A549 (cell line): Measurements from ENCODE around the gene C1QTNF4. TPM values are rescaled to one million over a fixed set of nuclear protein-coding genes. Genes with fewer than 3 reads are reported as not detected.

Experiments used
- ATAC-seq, 2 experiments: fragments of 200-7000 bp in 1 of 2; fragments of >200 bp in 1 of 2; cut with Nextera tagmentation in 1 of 2; cut with Tn5 transposase in 1 of 2; 3 replicates each; pipeline versions ENCODE4 v1.8.0 to v1.9.1; 2018 to 2020; ENCODE audit warnings: mild to moderate bottlenecking in 1 of 2, moderate library complexity in 1 of 2
- CTCF ChIA-PET: fragments of 300-600 bp; sonication (Branson Sonifier 250); formaldehyde crosslinking; extraction: SDS; loops from one replicate; lab custom pipeline; 2021; ENCODE audit warnings: antibody characterized with exemption, inconsistent platforms; lab: Yijun Ruan, JAX
- POLR2A ChIA-PET: fragments of 350-600 bp; formaldehyde crosslinking; extraction: SDS; loops from one replicate; lab custom pipeline; 2021; ENCODE audit warnings: antibody characterized with exemption, inconsistent platforms; lab: Yijun Ruan, JAX
- DNase-seq, 2 experiments: peaks; one replicate each; pipeline versions ENCODE4 v3.0.0 to v3.0.0-alpha.2; 2011 to 2016; ENCODE audit warnings: low read depth in 1 of 2, low spot score in 1 of 2
- FAIRE-seq: peaks from 2 replicates; lab custom pipeline; 2011; peaks lifted over from hg19 to GRCh38; lab: Jason Lieb, UNC
- H3K27ac ChIP-seq, 2 experiments: fragments of >200 bp; sonication (Bioruptor Twin); formaldehyde crosslinking; 3 replicates each; pipeline ENCODE4 v1.5.1; 2016 to 2017
- H3K4me1 ChIP-seq: fragments of >200 bp; sonication (Bioruptor Twin); formaldehyde crosslinking; 3 replicates; pipeline ENCODE4 v1.6.1; 2016
- H3K4me2 ChIP-seq: fragments of >200 bp; sonication (Bioruptor Twin); formaldehyde crosslinking; 3 replicates; pipeline ENCODE4 v1.6.1; 2016
- H3K4me3 ChIP-seq: fragments of >200 bp; sonication (Bioruptor Twin); formaldehyde crosslinking; 3 replicates; pipeline ENCODE4 v1.5.1; 2016
- H3K9me3 ChIP-seq: fragments of >200 bp; sonication (Bioruptor Twin); formaldehyde crosslinking; 3 replicates; pipeline ENCODE4 v1.6.1; 2016
- CEBPB ChIP-seq, 2 experiments: fragments of >200 bp in 1 of 2; sonication (Bioruptor Twin) in 1 of 2; formaldehyde crosslinking in 1 of 2; IDR thresholded peaks; 2 replicates each; pipeline ENCODE4 v1.6.1; 2012 to 2016
- EP300 ChIP-seq, 2 experiments: fragments of >200 bp; sonication (Bioruptor Twin); formaldehyde crosslinking; IDR thresholded peaks; 2 replicates in 1 of 2; 3 replicates in 1 of 2; pipeline ENCODE4 v1.6.1; 2016 to 2017
- FOSB ChIP-seq: fragments of 250-450 bp; sonication (Bioruptor Pico); IDR thresholded peaks from 2 replicates; pipeline ENCODE4 v1.5.0; 2020; ENCODE audit warnings: mild to moderate bottlenecking, moderate library complexity
- FOSL2 ChIP-seq, 2 experiments: fragments of 450-650 bp in 1 of 2; fragments of >200 bp in 1 of 2; sonication (Bioruptor Twin) in 1 of 2; formaldehyde crosslinking; IDR thresholded peaks; 2 replicates each; pipeline versions ENCODE4 v1.5.0 to v1.6.1; 2016 to 2020; ENCODE audit warnings: mild to moderate bottlenecking in 1 of 2, moderate library complexity in 1 of 2
- FOXS1 ChIP-seq: fragments of 250-450 bp; sonication (Bioruptor Pico); IDR thresholded peaks from 2 replicates; pipeline ENCODE4 v1.5.0; 2020; ENCODE audit warnings: mild to moderate bottlenecking, moderate library complexity
- HEYL ChIP-seq: fragments of 250-450 bp; sonication (Bioruptor Pico); IDR thresholded peaks from 2 replicates; pipeline ENCODE4 v1.8.0; 2021; ENCODE audit warnings: mild to moderate bottlenecking, moderate library complexity
- HOXB13 ChIP-seq: fragments of 250-450 bp; sonication (Bioruptor Pico); IDR thresholded peaks from 2 replicates; pipeline ENCODE4 v1.5.0; 2020; ENCODE audit warnings: low read depth, mild to moderate bottlenecking, moderate library complexity
- JUN ChIP-seq, 2 experiments: fragments of >200 bp; sonication (Bioruptor Twin); formaldehyde crosslinking; IDR thresholded peaks; 2 replicates in 1 of 2; 3 replicates in 1 of 2; pipeline ENCODE4 v1.6.1; 2016 to 2017
- JUNB ChIP-seq: fragments of >200 bp; sonication (Bioruptor Twin); formaldehyde crosslinking; IDR thresholded peaks from 2 replicates; pipeline ENCODE4 v1.6.1; 2016
- KDM1A ChIP-seq: fragments of 200-600 bp; sonication (generic); IDR thresholded peaks from 2 replicates; pipeline ENCODE4 v1.6.1; 2016; ENCODE audit warnings: low read depth, mild to moderate bottlenecking
- NR3C1 ChIP-seq: fragments of >200 bp; sonication (Bioruptor Twin); formaldehyde crosslinking; IDR thresholded peaks from 3 replicates; pipeline ENCODE4 v1.6.1; 2017
- PHF8 ChIP-seq: fragments of 200-600 bp; sonication (generic); IDR thresholded peaks from 2 replicates; pipeline ENCODE4 v1.6.1; 2016; ENCODE audit warnings: low read depth, mild to moderate bottlenecking, antibody characterized with exemption, moderate library complexity, borderline replicate concordance
- TP53 ChIP-seq: fragments of 250-450 bp; sonication (Bioruptor Pico); IDR thresholded peaks from 2 replicates; pipeline ENCODE4 v1.5.0; 2021; ENCODE audit warnings: mild to moderate bottlenecking, moderate library complexity
- ZSCAN20 ChIP-seq: fragments of 250-450 bp; sonication (Bioruptor Pico); IDR thresholded peaks from 2 replicates; pipeline ENCODE4 v1.8.0; 2022; ENCODE audit warnings: mild to moderate bottlenecking, moderate library complexity
- WGBS: methylation state at CpG from one replicate; pipeline ENCODE4 v1.1.6; 2017; ENCODE audit errors: missing lambda C conversion rate; 5-methylcytosine and 5-hydroxymethylcytosine counted together
- polyA plus RNA-seq, 4 experiments: library from polyadenylated mRNA; depleted of rRNA in 3 of 4; stranded (reverse); fragments of >200 nt; fragmentation: RNase III in 1 of 4; extraction: RNeasy Plus Mini Kit Qiagen cat#74134 plus additional on column Dnase treatment in 1 of 4; gene quantifications; 2 replicates in 3 of 4; 3 replicates in 1 of 4; pipeline ENCODE4 v1.2.3, GENCODE V29; 2011 to 2017
- TF ChIP-seq, protein P1 (sequence below): fragments of 150-350 bp; IDR thresholded peaks from 2 replicates; pipeline ENCODE4 v1.6.1; 2014; ENCODE audit warnings: low read depth, mild to moderate bottlenecking, low read length
- TF ChIP-seq, protein P2 (sequence below): fragments of 250-450 bp; sonication (Bioruptor Pico); IDR thresholded peaks from 2 replicates; pipeline ENCODE4 v1.5.0; 2021; ENCODE audit warnings: mild to moderate bottlenecking, moderate library complexity, borderline replicate concordance
- TF ChIP-seq, protein P3 (sequence below): IDR thresholded peaks from 2 replicates; pipeline ENCODE4 v1.6.1; 2012

The C1QTNF4 gene
- polyA plus RNA-seq, 2 of the 4 experiments (the other 2 are of a cell fraction): not detected

DNA sequence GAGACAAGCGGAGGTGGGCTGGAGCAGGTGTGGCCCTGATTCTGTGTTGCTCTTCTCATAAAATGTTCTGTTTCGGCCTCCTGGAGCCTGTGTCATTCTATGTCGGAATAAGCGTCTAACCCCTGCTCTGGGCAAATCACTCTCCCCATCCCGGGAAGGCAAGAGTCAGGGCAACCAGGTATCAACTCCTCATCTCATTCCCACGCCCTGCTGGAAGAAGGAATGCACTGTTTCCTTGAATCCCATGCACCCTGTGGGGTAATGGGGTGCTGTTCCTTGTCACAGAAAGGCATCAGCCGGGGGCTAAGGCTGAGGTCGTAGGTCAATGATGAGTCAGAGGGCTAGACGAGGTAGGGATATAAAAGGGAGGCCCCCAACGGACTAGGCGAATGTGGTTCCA is 5.1 kb downstream of the C1QTNF4 start:
- no peak for DNase-seq

DNA sequence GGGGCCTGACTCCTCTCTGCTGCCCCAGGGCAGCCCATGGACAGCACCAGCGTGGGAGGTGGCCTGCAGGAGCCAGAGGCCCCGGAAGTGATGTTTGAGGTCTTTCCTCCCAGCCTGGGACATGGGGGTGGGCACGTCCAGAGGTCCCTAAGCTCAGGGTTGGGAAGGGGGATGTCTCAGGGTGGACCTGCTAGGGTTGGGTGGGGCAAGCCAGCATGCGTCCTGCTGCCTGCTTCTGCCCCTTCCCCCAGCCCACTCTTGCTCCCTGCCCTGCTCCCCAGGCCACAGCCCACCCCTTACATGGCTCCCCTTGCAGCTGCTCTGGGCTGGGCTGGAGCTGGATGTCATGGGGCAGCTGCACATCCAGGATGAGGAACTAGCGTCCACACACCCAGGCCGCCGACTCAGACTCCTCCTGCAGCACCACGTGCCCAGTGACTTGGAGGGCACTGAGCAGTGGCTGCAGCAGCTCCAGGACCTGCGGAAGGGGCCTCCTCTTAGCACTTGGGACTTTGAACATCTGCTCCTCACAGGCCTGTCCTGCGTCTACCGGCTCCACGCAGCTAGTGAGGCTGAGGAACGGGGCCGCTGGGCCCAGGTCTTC is 6.4 kb downstream of the C1QTNF4 start:
- no peak for TF ChIP-seq FOSL2 (IDR thresholded peaks at IDR 0.05)
- no peak for TF ChIP-seq FOSL2 (CRISPR knock-in tag; IDR thresholded peaks at IDR 0.05)
- TF ChIP-seq PHF8: no peak
- TF ChIP-seq, all 56 proteins: peak for 0
- 78% methylated on average over 10 of the region's 14 CpGs for WGBS
- POLR2A ChIA-PET: interaction anchor here (0.6 kb wide), 1 partner anchor 21 kb away, joined by 5 read pairs; no protein-coding TSS in a partner anchor
- no peak overlapping the region for H3K4me2 ChIP-seq
- DNase-seq: no peak
- FAIRE-seq: no peak
- no peaks in the 10 kb centered on the region for H3K9me3 ChIP-seq
- no peak overlapping the region for H3K4me3 ChIP-seq
- no peak overlapping the region for H3K27ac ChIP-seq
- peak; percentile 17 to 30; a peak in 4 of 6 replicates for ATAC-seq
- CTCF ChIA-PET: interaction anchor here (1.3 to 1.5 kb wide), 4 partner anchors 9 to 36 kb away, joined by 3 to 5 read pairs (median 4); partner anchors contain the start of genes KBTBD4 and NDUFS3
- no peaks in the 10 kb centered on the region for H3K4me1 ChIP-seq

More for the DNA sequence above, 5.1 kb downstream of the C1QTNF4 start:
- CTCF ChIA-PET: interaction anchor here (1.4 kb wide), 1 partner anchor 10 kb away, joined by 4 read pairs; the partner anchor contains the start of genes KBTBD4 and NDUFS3
- no peak for TF ChIP-seq NR3C1
- no peak for TF ChIP-seq KDM1A
- TF ChIP-seq TP53 (CRISPR knock-in tag): no peak
- no peak for TF ChIP-seq FOXS1 (CRISPR knock-in tag)
- no peak for TF ChIP-seq JUN (IDR thresholded peaks at IDR 0.05)
- TF ChIP-seq EP300 (IDR thresholded peaks at IDR 0.05): no peak
- no peak for TF ChIP-seq ZSCAN20
- TF ChIP-seq, protein P1, sequence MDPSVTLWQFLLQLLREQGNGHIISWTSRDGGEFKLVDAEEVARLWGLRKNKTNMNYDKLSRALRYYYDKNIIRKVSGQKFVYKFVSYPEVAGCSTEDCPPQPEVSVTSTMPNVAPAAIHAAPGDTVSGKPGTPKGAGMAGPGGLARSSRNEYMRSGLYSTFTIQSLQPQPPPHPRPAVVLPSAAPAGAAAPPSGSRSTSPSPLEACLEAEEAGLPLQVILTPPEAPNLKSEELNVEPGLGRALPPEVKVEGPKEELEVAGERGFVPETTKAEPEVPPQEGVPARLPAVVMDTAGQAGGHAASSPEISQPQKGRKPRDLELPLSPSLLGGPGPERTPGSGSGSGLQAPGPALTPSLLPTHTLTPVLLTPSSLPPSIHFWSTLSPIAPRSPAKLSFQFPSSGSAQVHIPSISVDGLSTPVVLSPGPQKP: no peak
- TF ChIP-seq, protein P2, sequence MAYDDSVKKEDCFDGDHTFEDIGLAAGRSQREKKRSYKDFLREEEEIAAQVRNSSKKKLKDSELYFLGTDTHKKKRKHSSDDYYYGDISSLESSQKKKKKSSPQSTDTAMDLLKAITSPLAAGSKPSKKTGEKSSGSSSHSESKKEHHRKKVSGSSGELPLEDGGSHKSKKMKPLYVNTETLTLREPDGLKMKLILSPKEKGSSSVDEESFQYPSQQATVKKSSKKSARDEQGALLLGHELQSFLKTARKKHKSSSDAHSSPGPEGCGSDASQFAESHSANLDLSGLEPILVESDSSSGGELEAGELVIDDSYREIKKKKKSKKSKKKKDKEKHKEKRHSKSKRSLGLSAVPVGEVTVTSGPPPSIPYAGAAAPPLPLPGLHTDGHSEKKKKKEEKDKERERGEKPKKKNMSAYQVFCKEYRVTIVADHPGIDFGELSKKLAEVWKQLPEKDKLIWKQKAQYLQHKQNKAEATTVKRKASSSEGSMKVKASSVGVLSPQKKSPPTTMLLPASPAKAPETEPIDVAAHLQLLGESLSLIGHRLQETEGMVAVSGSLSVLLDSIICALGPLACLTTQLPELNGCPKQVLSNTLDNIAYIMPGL (CRISPR knock-in tag): no peak
- no peak for TF ChIP-seq FOSB (CRISPR knock-in tag)
- TF ChIP-seq HOXB13 (CRISPR knock-in tag): no peak
- TF ChIP-seq, protein P3, sequence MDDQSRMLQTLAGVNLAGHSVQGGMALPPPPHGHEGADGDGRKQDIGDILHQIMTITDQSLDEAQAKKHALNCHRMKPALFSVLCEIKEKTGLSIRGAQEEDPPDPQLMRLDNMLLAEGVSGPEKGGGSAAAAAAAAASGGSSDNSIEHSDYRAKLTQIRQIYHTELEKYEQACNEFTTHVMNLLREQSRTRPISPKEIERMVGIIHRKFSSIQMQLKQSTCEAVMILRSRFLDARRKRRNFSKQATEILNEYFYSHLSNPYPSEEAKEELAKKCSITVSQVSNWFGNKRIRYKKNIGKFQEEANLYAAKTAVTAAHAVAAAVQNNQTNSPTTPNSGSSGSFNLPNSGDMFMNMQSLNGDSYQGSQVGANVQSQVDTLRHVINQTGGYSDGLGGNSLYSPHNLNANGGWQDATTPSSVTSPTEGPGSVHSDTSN: no peak
- TF ChIP-seq HEYL (CRISPR knock-in tag): no peak
- TF ChIP-seq, all 56 proteins: peak for 0
- ATAC-seq (no peak), FAIRE-seq (no peak)
- no peaks in the 10 kb centered on the region for H3K9me3 ChIP-seq
- 70% methylated on average over 11 of the region's 11 CpGs for WGBS
- no peak overlapping the region for H3K4me2 ChIP-seq
- no peak overlapping the region for H3K27ac ChIP-seq
- H3K4me3 ChIP-seq: no peak overlapping the region
- peaks cover 8% of the 10 kb centered on the region; the same call in 1 of the 3 replicates for H3K4me1 ChIP-seq
- POLR2A ChIA-PET: no interaction called here

DNA sequence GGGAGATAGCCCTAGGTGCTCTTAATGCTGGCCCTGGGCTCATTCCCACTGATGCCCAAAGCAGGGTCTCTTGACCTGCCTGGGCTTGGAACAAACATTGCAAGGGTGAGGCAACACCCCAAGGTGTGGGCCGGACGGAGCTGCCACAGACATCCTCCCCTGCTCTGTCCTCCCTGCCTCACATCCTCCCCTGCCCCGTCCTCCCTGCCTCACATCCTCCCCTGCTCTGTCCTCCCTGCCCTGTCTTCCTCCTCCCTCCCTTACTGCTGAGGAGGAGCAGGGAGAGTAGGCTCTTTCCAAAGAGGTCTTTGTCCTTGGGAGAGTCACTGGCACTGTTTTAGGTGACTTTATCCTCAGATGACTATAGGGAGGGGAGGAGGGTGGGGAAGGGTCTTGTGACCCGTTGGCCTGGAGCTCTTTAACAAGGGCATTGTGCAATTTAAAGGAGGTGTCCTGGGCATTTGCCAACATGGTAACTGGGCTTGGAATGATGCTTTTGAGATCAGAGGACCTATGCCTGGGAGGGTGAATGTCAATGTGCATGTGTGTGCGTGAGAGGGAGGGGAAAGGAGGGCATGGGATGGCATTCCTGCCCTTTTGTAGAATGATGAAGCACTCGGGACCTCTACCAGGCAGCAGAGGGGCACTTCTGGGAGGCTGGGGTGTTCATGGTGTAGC is 7.0 kb downstream of the C1QTNF4 start:
- FAIRE-seq (no peak), ATAC-seq (peak; percentile 19 to 29; a peak in 4 of 6 replicates), DNase-seq (no peak)
- Histone ChIP-seq H3K4me1 (no peaks in the 10 kb centered on the region), H3K4me2 (no peak overlapping the region), H3K4me3 (no peak overlapping the region), H3K9me3 (no peaks in the 10 kb centered on the region), H3K27ac (no peak overlapping the region)
- TF ChIP-seq JUNB: no peak
- peak in 1 of 2 experiments; percentile 26; a peak in 1 of 4 replicates for TF ChIP-seq CEBPB (IDR thresholded peaks at IDR 0.05)
- CTCF ChIA-PET: interaction anchor here (0.5 to 1.5 kb wide), 4 partner anchors 13 to 35 kb away, joined by 3 to 5 read pairs (median 4); no protein-coding TSS in a partner anchor
- WGBS: 60% methylated on average over 6 of the region's 6 CpGs
- POLR2A ChIA-PET: interaction anchor here (1.0 kb wide), 1 partner anchor 22 kb away, joined by 3 read pairs; the partner anchor contains the start of gene PTPMT1
